Measurements from ENCODE around the gene VKORC1.
A peak's percentile ranks its signal among the peaks of the same experiment; 100 is the strongest.

DNA sequence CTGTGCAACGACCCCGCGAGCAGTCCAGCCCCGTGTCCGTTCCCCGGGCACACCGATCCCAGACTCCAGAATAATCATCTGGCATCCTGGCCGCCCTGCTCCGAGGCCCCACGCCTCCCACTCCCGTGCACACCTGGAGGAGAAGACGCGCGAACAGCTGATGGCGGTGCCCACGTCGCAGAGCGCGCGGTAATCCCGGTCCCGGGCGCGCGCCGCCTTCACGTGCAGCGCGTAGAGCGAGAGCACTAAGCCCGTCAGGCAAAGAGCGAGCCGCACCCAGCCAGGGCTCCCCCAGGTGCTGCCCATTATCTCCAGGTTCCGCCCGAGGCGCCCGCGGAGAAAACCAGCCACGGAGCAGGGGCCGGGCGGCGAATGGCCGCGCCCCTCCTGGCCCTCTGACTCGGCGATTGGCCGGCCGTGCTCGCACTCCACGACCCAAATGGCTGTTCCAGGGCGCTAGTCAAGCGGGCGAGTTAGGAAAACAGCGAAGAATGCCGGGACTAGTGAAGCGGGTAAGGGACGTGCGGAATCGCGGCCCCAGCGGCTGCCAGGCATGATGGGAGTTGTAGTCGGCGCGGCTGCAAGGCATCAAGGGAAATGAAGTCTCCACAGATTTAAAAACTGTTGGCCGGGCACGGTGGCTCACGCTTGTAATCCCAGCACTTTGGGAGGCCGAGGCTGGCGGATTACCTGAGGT lies at the start of gene VKORC1:
- TF ChIP-seq, protein P1, sequence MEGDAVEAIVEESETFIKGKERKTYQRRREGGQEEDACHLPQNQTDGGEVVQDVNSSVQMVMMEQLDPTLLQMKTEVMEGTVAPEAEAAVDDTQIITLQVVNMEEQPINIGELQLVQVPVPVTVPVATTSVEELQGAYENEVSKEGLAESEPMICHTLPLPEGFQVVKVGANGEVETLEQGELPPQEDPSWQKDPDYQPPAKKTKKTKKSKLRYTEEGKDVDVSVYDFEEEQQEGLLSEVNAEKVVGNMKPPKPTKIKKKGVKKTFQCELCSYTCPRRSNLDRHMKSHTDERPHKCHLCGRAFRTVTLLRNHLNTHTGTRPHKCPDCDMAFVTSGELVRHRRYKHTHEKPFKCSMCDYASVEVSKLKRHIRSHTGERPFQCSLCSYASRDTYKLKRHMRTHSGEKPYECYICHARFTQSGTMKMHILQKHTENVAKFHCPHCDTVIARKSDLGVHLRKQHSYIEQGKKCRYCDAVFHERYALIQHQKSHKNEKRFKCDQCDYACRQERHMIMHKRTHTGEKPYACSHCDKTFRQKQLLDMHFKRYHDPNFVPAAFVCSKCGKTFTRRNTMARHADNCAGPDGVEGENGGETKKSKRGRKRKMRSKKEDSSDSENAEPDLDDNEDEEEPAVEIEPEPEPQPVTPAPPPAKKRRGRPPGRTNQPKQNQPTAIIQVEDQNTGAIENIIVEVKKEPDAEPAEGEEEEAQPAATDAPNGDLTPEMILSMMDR (IDR thresholded peaks at IDR 0.05) = peak in 2 of 6 experiments; percentile 20 to 26
- TF ChIP-seq POLR2A (IDR thresholded peaks at IDR 0.05) = peak; percentile 74 to 91

Data from Peyer's patch (tissue), 4 donors.